ENCODE measurements around the gene NR1D2.

- TF ChIP-seq EZH2 (IDR thresholded peaks at IDR 0.05; ENCODE audit: borderline replicate concordance, insufficient read depth, low read length, poor library complexity, severe bottlenecking) (no peak), POLR2AphosphoS5 (IDR thresholded peaks at IDR 0.05) (no peak), TAF1 (IDR thresholded peaks at IDR 0.05; ENCODE audit: low read depth) (no peak), SMC3 (conservative IDR thresholded peaks at IDR 0.05; ENCODE audit: poor library complexity) (no peak)
- TF ChIP-seq, protein P1, sequence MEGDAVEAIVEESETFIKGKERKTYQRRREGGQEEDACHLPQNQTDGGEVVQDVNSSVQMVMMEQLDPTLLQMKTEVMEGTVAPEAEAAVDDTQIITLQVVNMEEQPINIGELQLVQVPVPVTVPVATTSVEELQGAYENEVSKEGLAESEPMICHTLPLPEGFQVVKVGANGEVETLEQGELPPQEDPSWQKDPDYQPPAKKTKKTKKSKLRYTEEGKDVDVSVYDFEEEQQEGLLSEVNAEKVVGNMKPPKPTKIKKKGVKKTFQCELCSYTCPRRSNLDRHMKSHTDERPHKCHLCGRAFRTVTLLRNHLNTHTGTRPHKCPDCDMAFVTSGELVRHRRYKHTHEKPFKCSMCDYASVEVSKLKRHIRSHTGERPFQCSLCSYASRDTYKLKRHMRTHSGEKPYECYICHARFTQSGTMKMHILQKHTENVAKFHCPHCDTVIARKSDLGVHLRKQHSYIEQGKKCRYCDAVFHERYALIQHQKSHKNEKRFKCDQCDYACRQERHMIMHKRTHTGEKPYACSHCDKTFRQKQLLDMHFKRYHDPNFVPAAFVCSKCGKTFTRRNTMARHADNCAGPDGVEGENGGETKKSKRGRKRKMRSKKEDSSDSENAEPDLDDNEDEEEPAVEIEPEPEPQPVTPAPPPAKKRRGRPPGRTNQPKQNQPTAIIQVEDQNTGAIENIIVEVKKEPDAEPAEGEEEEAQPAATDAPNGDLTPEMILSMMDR (IDR thresholded peaks at IDR 0.05; ENCODE audit: poor library complexity, severe bottlenecking): no peak
- TF ChIP-seq, protein P2, sequence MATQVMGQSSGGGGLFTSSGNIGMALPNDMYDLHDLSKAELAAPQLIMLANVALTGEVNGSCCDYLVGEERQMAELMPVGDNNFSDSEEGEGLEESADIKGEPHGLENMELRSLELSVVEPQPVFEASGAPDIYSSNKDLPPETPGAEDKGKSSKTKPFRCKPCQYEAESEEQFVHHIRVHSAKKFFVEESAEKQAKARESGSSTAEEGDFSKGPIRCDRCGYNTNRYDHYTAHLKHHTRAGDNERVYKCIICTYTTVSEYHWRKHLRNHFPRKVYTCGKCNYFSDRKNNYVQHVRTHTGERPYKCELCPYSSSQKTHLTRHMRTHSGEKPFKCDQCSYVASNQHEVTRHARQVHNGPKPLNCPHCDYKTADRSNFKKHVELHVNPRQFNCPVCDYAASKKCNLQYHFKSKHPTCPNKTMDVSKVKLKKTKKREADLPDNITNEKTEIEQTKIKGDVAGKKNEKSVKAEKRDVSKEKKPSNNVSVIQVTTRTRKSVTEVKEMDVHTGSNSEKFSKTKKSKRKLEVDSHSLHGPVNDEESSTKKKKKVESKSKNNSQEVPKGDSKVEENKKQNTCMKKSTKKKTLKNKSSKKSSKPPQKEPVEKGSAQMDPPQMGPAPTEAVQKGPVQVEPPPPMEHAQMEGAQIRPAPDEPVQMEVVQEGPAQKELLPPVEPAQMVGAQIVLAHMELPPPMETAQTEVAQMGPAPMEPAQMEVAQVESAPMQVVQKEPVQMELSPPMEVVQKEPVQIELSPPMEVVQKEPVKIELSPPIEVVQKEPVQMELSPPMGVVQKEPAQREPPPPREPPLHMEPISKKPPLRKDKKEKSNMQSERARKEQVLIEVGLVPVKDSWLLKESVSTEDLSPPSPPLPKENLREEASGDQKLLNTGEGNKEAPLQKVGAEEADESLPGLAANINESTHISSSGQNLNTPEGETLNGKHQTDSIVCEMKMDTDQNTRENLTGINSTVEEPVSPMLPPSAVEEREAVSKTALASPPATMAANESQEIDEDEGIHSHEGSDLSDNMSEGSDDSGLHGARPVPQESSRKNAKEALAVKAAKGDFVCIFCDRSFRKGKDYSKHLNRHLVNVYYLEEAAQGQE (IDR thresholded peaks at IDR 0.05; ENCODE audit: borderline replicate concordance): no peak
Observed at GRCh38 chr3:24025805-24026204, 80.7 kb downstream of the NR1D2 start.

Measured in neural cell (in vitro differentiated cells).